Activated CD4-positive, alpha-beta memory T cell treated with anti-CD3 and anti-CD28 coated beads, Interleukin-2, amount 10 ng/mL, durations not matched to agents 7 days and 5 days (primary cell): ENCODE measurements around the gene NOTCH1. TPM values are rescaled to one million over a fixed set of nuclear protein-coding genes. Genes with fewer than 3 reads are reported as not detected.

Source experiments
- CTCF ChIA-PET: fragments of 350-600 bp; sonication (Branson Sonifier 250); formaldehyde crosslinking; loops from one replicate; lab custom pipeline; 2021; ENCODE audit warnings: antibody characterized with exemption, inconsistent platforms; lab: Charles Lee
- POLR2A ChIA-PET: fragments of 350-600 bp; sonication (Branson Sonifier 250); formaldehyde crosslinking; loops from one replicate; lab custom pipeline; 2021; ENCODE audit warnings: antibody characterized with exemption; lab: Charles Lee
- DNase-seq: peaks from one replicate; pipeline ENCODE4 v3.0.0-alpha.2; 2020
- H3K27ac Mint-ChIP-seq: one replicate; pipeline ENCODE4 v1.8.0; 2021; ENCODE audit warnings: mild to moderate bottlenecking, mixed read lengths
- H3K27me3 Mint-ChIP-seq: one replicate; pipeline ENCODE4 v1.8.0; 2021; ENCODE audit warnings: mixed read lengths
- H3K36me3 Mint-ChIP-seq: one replicate; pipeline ENCODE4 v1.8.0; 2021; ENCODE audit warnings: low read depth, mixed read lengths
- H3K4me1 Mint-ChIP-seq: one replicate; pipeline ENCODE4 v1.8.0; 2021; ENCODE audit warnings: mixed read lengths
- H3K4me3 Mint-ChIP-seq: one replicate; pipeline ENCODE4 v1.8.0; 2021; ENCODE audit warnings: mild to moderate bottlenecking, mixed read lengths
- H3K9me3 Mint-ChIP-seq: one replicate; pipeline ENCODE4 v1.8.0; 2021; ENCODE audit warnings: mixed read lengths
- total RNA-seq, 2 experiments: library from RNA; stranded (reverse); gene quantifications; one replicate each; pipeline ENCODE4 v1.2.3, GENCODE V29; 2021

NOTCH1 gene
- 10 to 100 TPM; 58.8 to 59.8 TPM for total RNA-seq

DNA sequence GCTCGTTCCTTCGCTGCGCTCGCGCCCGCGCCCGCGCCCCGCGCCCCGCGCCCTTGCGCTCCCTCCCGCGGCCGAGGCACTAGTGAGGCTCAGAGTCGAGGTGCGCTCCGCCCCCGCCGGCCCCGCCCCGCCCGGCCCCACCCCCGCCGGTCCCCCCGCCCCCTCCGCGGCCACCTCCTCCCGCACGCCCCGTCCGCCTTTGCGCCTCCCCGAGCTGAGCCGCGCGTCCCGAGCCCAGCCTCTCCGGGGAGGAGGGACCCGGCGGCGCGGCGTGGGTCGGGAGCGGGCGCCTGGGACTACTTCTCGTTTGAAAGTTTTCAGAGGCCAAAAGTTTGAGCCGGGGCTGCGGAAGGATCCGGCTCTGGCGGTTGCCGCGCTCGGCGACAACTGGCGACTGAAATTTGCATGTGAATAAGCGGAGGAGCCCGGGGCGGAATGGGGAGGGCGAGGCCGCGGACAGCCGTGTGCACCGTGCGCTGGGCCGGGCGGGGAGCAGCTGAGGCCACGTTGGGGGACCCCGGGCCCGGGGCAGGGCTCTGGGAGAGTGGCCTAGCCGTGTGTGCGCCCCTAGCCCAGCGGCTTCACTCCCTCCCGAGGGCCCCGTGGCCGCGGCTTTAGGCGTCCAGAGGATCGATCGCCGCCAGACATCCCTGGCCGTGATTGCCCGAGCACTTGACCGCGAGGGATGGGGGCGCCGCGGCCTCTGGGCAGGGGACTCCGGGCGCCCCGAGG lies at the start of gene NOTCH1:
NOTCH1 (minus strand) TSS at position 84 of the 732 bp plus-strand sequence. CDS start 262 bp downstream, outside the sequence.
- H3K9me3 Mint-ChIP-seq, result no peaks in the 10 kb centered on the region
- H3K27ac Mint-ChIP-seq, result peak within 1 kb of the TSS; percentile 88
- ChIA-PET POLR2A (interaction anchor here (1.2 to 4.8 kb wide), 3 partner anchors 10 to 181 kb away, joined by 3 to 32 read pairs (median 5); no protein-coding TSS in a partner anchor), CTCF (no interaction called here)
- H3K4me1 Mint-ChIP-seq, result peaks cover 46% of the 10 kb centered on the region
- H3K36me3 Mint-ChIP-seq, result peaks cover 20% of the 10 kb centered on the region
- no peaks in the 10 kb centered on the region for H3K27me3 Mint-ChIP-seq
- peak within 1 kb of the TSS; percentile 86 for H3K4me3 Mint-ChIP-seq
- DNase-seq, result peak; percentile 88

GRCh38 chr9:136594492-136594891 lies 48.6 kb upstream of the NOTCH1 start:
- ChIA-PET CTCF (no interaction called here), POLR2A (no interaction called here)
- DNase-seq, result no peak
- Mint-ChIP-seq H3K27me3 (no peaks in the 10 kb centered on the region), H3K4me1 (no peaks in the 10 kb centered on the region), H3K9me3 (no peaks in the 10 kb centered on the region), H3K36me3 (no peaks in the 10 kb centered on the region), H3K27ac (no peak overlapping the region), H3K4me3 (no peak overlapping the region)

DNA sequence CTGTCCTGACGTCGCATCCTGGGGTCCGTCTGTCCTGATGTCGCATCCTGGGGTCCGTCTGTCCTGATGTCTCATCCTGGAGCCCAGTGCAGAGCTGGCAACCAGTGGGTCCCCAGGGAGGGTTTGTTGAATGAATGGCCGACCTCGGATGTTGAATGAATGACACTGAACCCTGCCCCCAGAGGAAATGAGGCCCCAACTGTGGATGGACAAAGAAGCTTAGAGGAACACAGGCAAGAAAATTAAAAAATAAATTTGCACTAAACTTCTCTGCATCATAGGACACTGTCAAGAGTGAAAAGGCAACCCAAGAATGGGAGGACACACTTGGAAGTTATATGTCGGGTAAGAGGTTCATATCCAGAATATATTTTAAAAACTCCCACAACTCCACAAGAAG lies 47.7 kb upstream of the NOTCH1 start:
- no peaks in the 10 kb centered on the region for H3K4me1 Mint-ChIP-seq
- H3K4me3 Mint-ChIP-seq, result no peak overlapping the region
- no peaks in the 10 kb centered on the region for H3K9me3 Mint-ChIP-seq
- no peak for DNase-seq
- no peaks in the 10 kb centered on the region for H3K36me3 Mint-ChIP-seq
- H3K27me3 Mint-ChIP-seq, result no peaks in the 10 kb centered on the region
- no peak overlapping the region for H3K27ac Mint-ChIP-seq
- ChIA-PET CTCF (no interaction called here), POLR2A (no interaction called here)

- DNase-seq, result no peak
- POLR2A ChIA-PET, result no interaction called here
- peaks cover 1% of the 10 kb centered on the region for H3K4me1 Mint-ChIP-seq
- CTCF ChIA-PET, result interaction anchor here (1.3 kb wide), 1 partner anchor 108 kb away, joined by 3 read pairs; no protein-coding TSS in a partner anchor
- H3K9me3 Mint-ChIP-seq, result no peaks in the 10 kb centered on the region
- no peaks in the 10 kb centered on the region for H3K27me3 Mint-ChIP-seq
- H3K27ac Mint-ChIP-seq, result no peak overlapping the region
- H3K4me3 Mint-ChIP-seq, result no peak overlapping the region
- no peaks in the 10 kb centered on the region for H3K36me3 Mint-ChIP-seq
Observed at GRCh38 chr9:136592666-136593065, 46.8 kb upstream of the NOTCH1 start.

DNA sequence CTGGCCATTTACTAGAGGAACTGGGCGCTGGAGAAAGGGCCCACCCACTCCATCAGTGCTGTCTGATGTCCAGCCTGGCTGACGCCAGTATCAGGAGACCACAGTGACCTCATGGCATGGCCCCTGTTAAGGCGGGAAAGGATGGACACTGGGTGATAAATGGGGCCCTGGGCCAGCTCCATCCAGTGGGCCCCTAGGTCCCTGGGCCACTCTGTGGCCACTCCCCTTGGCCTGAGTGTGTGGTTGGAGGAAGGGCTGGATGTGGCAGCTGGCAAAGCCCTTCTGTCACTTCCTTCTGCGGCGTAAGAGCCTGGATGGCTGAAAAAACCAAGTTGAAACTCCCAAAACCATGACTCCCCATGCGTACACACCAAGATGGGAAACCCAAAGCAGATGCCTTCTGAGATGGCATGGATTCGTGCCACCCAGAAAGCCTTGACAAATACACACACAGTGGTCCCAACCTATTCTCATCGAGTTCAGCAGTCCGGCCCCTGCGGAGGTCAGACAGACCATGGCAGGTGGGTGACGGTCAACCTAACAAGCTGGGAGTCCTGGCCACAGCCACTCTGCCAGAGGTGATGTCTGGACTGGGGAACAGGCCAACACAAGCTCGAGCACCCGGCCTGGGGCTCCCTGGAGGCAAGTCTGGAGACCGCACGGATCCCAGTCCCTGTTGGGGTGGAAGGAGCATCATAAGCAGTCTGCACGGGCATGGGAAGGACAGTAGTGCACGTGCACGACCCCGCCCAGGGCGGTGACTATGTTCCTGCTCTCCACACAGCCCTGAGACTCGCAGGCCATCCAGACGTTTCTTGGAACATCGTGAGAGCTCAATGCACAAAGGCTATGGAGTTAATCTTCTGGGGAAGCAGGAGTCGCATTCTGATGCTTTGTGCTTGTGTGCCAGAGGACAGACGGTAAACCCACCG lies 45.2 kb upstream of the NOTCH1 start:
- no peak for DNase-seq
- CTCF ChIA-PET, result interaction anchor here (1.3 kb wide), 1 partner anchor 106 kb away, joined by 3 read pairs; no protein-coding TSS in a partner anchor
- H3K4me1 Mint-ChIP-seq, result peaks cover 1% of the 10 kb centered on the region
- no peaks in the 10 kb centered on the region for H3K36me3 Mint-ChIP-seq
- no peak overlapping the region for H3K27ac Mint-ChIP-seq
- POLR2A ChIA-PET, result no interaction called here
- no peaks in the 10 kb centered on the region for H3K9me3 Mint-ChIP-seq
- no peak overlapping the region for H3K4me3 Mint-ChIP-seq
- no peaks in the 10 kb centered on the region for H3K27me3 Mint-ChIP-seq

DNA sequence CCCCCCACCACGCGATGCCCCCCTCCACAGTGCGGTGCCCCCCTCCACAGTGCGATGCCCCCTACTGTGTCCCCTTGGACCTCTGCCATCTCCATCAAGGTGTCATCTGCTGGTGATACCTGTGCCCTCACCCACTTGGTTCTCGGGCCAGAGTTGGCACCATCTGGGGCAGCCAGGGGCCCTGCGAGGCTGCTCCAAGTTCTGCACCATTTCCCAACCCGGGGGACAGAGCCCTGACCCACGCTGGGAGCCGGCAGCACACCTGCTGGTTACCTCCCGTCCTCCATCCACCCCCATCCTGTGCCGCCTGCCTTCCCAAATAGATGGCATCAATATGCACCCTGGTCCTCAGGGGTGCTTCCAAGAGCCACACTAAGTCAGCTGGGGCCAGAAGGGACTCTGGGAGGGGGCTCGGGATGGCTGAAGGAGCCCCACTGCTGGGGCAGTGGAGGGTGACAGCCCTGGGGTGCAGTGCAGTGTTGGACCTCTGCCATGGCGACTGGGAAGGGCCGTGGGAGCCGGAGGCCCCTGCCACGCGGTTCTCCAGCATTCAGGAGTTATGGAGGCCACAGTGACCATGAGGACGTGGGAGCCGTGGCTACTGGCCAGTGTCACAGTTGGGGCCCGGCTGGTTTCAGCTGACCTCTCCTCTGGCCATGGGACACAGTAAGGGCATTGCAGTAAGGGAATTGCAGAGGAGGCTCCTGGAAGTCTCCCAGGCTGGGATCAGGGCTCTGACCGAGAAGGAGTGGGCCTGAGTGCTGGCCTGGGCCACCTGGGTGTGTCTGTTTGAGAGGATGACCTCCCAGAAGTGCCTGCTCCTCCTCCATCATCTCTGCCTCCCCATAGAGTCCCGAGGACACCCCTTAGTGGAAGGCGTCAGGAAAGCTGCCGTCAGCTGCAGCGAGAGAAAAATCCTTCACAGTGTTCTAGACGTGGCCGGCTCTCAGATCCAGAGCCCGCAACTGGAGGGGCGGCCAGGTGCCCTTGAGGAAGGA lies 44.2 kb upstream of the NOTCH1 start:
- no peak overlapping the region for H3K27ac Mint-ChIP-seq
- no peaks in the 10 kb centered on the region for H3K27me3 Mint-ChIP-seq
- H3K36me3 Mint-ChIP-seq, result no peaks in the 10 kb centered on the region
- no peak for DNase-seq
- POLR2A ChIA-PET, result no interaction called here
- no peaks in the 10 kb centered on the region for H3K9me3 Mint-ChIP-seq
- CTCF ChIA-PET, result no interaction called here
- H3K4me1 Mint-ChIP-seq, result peaks cover 1% of the 10 kb centered on the region
- no peak overlapping the region for H3K4me3 Mint-ChIP-seq

- Mint-ChIP-seq H3K4me3 (no peak overlapping the region), H3K36me3 (no peaks in the 10 kb centered on the region), H3K4me1 (peaks cover 1% of the 10 kb centered on the region), H3K9me3 (no peaks in the 10 kb centered on the region), H3K27ac (no peak overlapping the region), H3K27me3 (no peaks in the 10 kb centered on the region)
- CTCF ChIA-PET, result no interaction called here
- no peak for DNase-seq
- POLR2A ChIA-PET, result interaction anchor here (0.7 kb wide), 1 partner anchor 15 kb away, joined by 3 read pairs; no protein-coding TSS in a partner anchor
Observed at GRCh38 chr9:136588663-136589464, 43.0 kb upstream of the NOTCH1 start.

DNA sequence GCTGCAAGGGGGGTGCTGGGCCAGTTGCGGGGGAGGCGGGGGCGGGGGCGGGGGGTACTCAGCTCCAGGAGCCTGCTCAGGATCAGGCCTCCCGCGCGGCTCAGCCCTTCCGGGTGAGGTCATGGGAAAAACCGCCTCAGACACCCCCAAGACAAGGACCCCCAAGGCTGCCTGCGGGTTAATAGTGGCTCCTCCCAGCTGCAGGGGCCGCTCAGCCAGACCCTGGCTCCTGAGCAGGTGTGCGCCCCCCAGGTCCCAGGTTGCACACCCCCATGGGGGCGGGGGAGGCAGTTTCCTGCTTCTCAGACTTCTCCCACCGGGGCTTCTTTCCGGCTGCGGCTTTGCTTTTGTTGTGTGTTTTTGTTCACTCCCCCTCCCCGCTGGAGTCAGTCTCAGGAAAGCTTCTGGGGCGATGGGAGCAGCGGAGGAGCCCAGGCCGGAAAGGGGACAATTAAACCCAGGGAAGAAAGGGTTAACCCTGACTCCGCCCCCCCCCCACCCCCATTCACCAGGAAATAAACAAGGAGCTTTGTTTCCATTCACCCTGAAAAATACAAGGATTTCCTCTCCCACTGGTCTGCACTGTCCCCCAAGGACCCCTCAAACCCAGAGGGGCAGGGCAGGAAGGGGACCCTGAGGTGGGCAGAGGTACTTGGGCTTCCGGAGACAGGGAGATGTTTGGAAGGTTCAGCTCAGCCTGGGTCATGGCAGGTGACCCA lies 42.3 kb upstream of the NOTCH1 start:
- DNase-seq, result no peak
- H3K9me3 Mint-ChIP-seq, result no peaks in the 10 kb centered on the region
- H3K4me3 Mint-ChIP-seq, result no peak overlapping the region
- no peaks in the 10 kb centered on the region for H3K36me3 Mint-ChIP-seq
- CTCF ChIA-PET, result no interaction called here
- no peak overlapping the region for H3K27ac Mint-ChIP-seq
- no peaks in the 10 kb centered on the region for H3K27me3 Mint-ChIP-seq
- POLR2A ChIA-PET, result interaction anchor here (0.7 kb wide), 2 partner anchors 15 to 49 kb away, joined by 3 to 4 read pairs; no protein-coding TSS in a partner anchor
- peaks cover 1% of the 10 kb centered on the region for H3K4me1 Mint-ChIP-seq

GRCh38 chr9:136587145-136587943 lies 41.5 kb upstream of the NOTCH1 start:
- Mint-ChIP-seq H3K4me3 (no peak overlapping the region), H3K36me3 (no peaks in the 10 kb centered on the region), H3K27ac (no peak overlapping the region), H3K9me3 (no peaks in the 10 kb centered on the region), H3K27me3 (no peaks in the 10 kb centered on the region), H3K4me1 (peaks cover 1% of the 10 kb centered on the region)
- POLR2A ChIA-PET, result interaction anchor here (0.7 kb wide), 1 partner anchor 49 kb away, joined by 4 read pairs; no protein-coding TSS in a partner anchor
- CTCF ChIA-PET, result no interaction called here
- DNase-seq, result no peak

DNA sequence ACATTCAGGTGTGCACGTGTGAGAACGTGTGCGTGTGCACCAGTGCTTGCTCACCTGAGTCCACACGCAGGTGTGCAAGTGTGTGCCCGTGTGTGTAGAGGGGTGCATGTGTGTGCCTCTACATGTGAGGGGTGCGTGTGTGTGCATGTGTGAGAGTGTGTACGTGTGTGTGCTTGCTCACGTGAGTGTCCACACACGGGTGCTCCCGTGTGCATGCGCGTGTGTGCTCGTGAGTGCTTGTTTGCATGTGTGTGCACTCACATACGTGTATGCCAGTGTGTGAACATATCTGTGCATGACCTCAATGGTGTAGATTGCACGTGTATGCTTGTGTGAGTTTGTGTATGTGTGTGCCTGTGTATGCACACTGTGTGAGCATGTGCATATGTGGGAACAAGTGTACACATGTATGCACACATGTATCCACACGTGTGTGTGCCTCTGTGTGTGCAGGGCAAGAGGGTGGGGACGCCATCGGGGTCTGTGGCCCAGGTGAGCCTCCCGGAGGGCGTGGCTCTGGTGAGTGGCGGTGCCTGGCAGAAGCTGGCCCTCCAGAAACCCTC lies 40.6 kb upstream of the NOTCH1 start:
- Mint-ChIP-seq H3K27me3 (no peaks in the 10 kb centered on the region), H3K27ac (no peak overlapping the region), H3K4me3 (no peak overlapping the region), H3K9me3 (no peaks in the 10 kb centered on the region), H3K4me1 (peaks cover 1% of the 10 kb centered on the region), H3K36me3 (no peaks in the 10 kb centered on the region)
- POLR2A ChIA-PET, result no interaction called here
- CTCF ChIA-PET, result no interaction called here
- DNase-seq, result no peak
